Stimulated activated CD4-positive, alpha-beta T cell treated with anti-CD3 and anti-CD28 coated beads, Interleukin-15, amount 100 ng/mL, for 48 hours (primary cell): Measurements from ENCODE around the gene SIRT1.
A peak's percentile ranks its signal among the peaks of the same experiment; 100 is the strongest.
"Not testable (repeated sequence)": the region's sequence is repeated elsewhere in the genome, so short reads cannot be mapped to it uniquely, and the experiment has no call there.

ENCODE experiments used
- DNase-seq, 2 donors: peaks; one replicate each; pipeline ENCODE4 v3.0.0-alpha.2; 2020; ENCODE audit warnings: low read depth in 2 of 2

Gene SIRT1

GRCh38 chr10:67877421-67877820, 7.0 kb upstream of the SIRT1 start:
- not testable (repeated sequence) for DNase-seq

- DNase-seq: no peak
Observed at GRCh38 chr10:67878133-67878532, 6.3 kb upstream of the SIRT1 start.

GRCh38 chr10:67883710-67884312, 645 bp upstream of the SIRT1 start:
- no peak for DNase-seq

GRCh38 chr10:67884842-67885670, 600 bp downstream of the SIRT1 start:
- peak; percentile 59 to 73 for DNase-seq

- no peak for DNase-seq
Observed at GRCh38 chr10:67893637-67894036, 9.2 kb downstream of the SIRT1 start.

GRCh38 chr10:67903581-67903980, 19.1 kb downstream of the SIRT1 start:
- DNase-seq: no peak

- DNase-seq: no peak
Observed at GRCh38 chr10:67912331-67912946, 28.0 kb downstream of the SIRT1 start.

GRCh38 chr10:67914777-67915340, 30.4 kb downstream of the SIRT1 start:
- no peak for DNase-seq

GRCh38 chr10:67917169-67917568, 32.7 kb downstream of the SIRT1 start:
- no peak for DNase-seq

- no peak for DNase-seq
Observed at GRCh38 chr10:67917679-67918078, 33.2 kb downstream of the SIRT1 start.

- DNase-seq: no peak
Observed at GRCh38 chr10:67921065-67921464, 36.6 kb downstream of the SIRT1 start.

GRCh38 chr10:67923551-67923950, 39.1 kb downstream of the SIRT1 start:
- DNase-seq: no peak

GRCh38 chr10:67924136-67924535, 39.7 kb downstream of the SIRT1 start:
- DNase-seq: no peak

GRCh38 chr10:67925449-67926005, 41.1 kb downstream of the SIRT1 start:
- DNase-seq: no peak

GRCh38 chr10:67926951-67927350, 42.5 kb downstream of the SIRT1 start:
- DNase-seq: no peak

- no peak for DNase-seq
Observed at GRCh38 chr10:67933199-67933598, 48.7 kb downstream of the SIRT1 start.

GRCh38 chr10:67934336-67934735, 49.9 kb downstream of the SIRT1 start:
- no peak for DNase-seq

GRCh38 chr10:67935223-67935622, 50.8 kb downstream of the SIRT1 start:
- DNase-seq: no peak

GRCh38 chr10:67936416-67936815, 52.0 kb downstream of the SIRT1 start:
- no peak for DNase-seq

- DNase-seq: no peak
Observed at GRCh38 chr10:67943917-67944316, 59.5 kb downstream of the SIRT1 start.

- no peak for DNase-seq
Observed at GRCh38 chr10:67955614-67956013, 71.2 kb downstream of the SIRT1 start.

- no peak for DNase-seq
Observed at GRCh38 chr10:67959839-67960476, 75.5 kb downstream of the SIRT1 start.
